HG02610 (cell line): ENCODE results near the gene TPST2.

Experiments used
- ATAC-seq: cut with Tn5 transposase; IDR thresholded peaks from one replicate; pipeline ENCODE4 v1.9.1; 2021; ENCODE audit warnings: mild to moderate bottlenecking, moderate library complexity; ENCODE audit not compliant: unreplicated experiment

The TPST2 gene

DNA sequence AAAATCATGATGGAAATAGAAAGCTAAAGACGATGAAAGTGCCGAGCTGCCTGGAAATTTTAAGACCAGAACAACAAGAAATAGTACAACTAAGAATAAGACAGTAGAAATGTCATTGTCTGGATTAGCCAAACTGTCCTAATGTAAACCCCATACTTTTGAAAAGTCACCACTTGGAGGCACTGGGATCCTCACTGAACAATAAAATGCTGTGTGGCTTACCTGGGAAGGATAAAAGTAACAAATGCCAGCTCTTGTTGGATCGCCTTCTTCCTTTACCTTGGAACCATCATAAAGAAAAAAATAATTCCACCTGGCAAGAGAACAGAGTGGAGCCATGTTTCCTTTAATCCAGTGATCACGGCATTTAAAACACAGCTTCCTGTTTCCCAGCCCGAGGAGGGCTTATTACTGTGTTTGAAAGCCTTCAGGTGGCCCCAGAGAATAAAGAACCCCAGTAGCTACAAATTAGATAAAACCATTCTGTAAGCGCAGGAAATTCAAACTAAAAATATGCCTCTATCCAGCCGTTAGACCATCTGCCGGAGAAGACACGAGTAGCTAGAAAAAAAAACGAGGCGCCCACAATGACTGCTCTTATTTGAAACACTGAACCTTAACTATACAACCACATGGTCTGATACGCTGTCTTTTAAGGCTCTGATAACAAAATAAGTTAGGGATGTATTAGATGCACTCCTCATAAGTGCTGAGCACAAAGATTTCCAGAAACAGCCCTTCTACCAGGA lies 110.7 kb downstream of the TPST2 start:
- ATAC-seq = no peak

DNA sequence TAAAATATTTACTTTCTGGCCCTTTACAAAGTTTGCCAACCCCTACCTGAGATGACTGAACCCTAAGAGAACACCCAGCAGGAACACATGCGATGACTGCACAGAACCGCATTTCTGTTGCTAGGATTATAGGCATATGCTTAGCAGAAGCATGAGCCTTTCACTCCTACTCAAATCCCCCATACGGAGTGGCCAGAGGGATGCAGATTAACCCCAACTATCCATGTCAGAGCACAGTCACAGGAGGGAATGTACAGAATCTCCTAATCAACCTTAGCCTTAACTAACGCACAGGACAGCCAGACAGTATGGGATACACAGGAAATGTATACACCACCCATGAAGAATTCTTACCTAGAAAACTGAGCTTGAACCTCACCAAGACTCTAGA lies 112.6 kb downstream of the TPST2 start:
- no peak for ATAC-seq

- no peak for ATAC-seq
Observed at GRCh38 chr22:26476705-26477340, 113.1 kb downstream of the TPST2 start.

GRCh38 chr22:26474682-26475081 lies 115.2 kb downstream of the TPST2 start:
- ATAC-seq = no peak
